Erythroblast (primary cell): ENCODE results near the gene OLIG3.

Experiments
- GATA1 ChIP-seq: IDR thresholded peaks from 2 replicates; pipeline ENCODE4 v1.6.1; 2011; ENCODE audit warnings: low read depth, mild to moderate bottlenecking, control low read depth, low read length, moderate library complexity
- POLR2A ChIP-seq: IDR thresholded peaks from 2 replicates; pipeline ENCODE4 v1.6.1; 2011; ENCODE audit warnings: mild to moderate bottlenecking, low read length

GRCh38 chr6:137490006-137490905 is 3.9 kb downstream of the OLIG3 start:
- TF ChIP-seq POLR2A (no peak), GATA1 (no peak)
